ENCODE measurements around the gene NEURL1. TPM values are rescaled to one million over a fixed set of nuclear protein-coding genes. Genes with fewer than 3 reads are reported as not detected.

NEURL1 gene
- total RNA-seq, 1 experiment from 2014 or later, result 0.10 TPM

DNA sequence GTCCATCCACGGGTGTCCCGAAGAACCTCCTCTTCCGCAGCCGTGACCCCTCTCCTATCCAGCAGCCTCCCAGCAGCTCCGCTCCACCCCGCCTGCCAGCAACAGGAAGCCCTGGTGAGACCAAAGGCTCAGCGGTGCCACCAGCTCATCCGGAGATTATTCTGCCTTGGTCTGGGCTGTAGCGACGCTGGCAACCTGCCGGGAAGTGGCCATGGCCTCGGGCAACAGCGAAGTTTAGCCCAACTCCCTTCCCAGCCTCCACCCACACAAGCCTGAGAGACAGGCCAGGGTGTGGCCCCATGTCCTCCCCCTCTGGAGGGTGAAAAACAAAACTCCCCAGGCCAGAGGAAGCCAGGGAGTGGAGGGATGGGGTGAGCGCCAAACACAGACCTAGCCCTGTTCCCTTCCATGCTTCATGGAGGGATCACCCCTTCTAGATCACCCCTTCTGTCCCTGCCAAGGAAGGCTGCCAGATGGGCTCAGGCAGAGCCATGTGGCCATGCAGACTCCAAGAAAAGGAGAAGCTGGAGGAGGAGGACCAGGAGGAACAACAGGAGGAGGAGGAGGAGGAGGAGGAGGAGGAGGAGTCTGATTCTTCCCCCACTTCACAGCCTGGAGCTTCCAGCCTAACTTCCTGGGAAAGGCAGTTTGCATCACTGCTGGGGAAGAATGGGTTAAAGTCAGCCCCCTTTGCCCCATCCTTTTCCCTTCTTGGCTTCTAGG, 42.3 kb upstream of the NEURL1 start:
- POLR2A ChIA-PET, result interaction anchor here (0.7 kb wide), 1 partner anchor 291 kb away, joined by 4 read pairs; no protein-coding TSS in a partner anchor
- in situ Hi-C loops (cut with HindIII; ENCODE audit: low pct_unique_long_range_greater_than_20kb, low sequenced_read_pairs) (no loop called here), intact Hi-C loops (cut with micrococcal nuclease; ENCODE audit: unreplicated experiment) (no loop called here)
- Histone ChIP-seq H3K9me3 (ENCODE audit: control insufficient read depth, insufficient read depth, low read depth, low read length) (no peaks in the 10 kb centered on the region), H3K27ac (ENCODE audit: low read length) (peak overlapping the region; percentile 62), H3K4me1 (ENCODE audit: control insufficient read depth, insufficient read depth, low read length) (peaks cover 17% of the 10 kb centered on the region), H3K27me3 (ENCODE audit: control insufficient read depth, insufficient read depth, low read length) (no peaks in the 10 kb centered on the region), H3K4me3 (ENCODE audit: low read depth in 2 of 2, low read length in 2 of 2) (peak overlapping the region; percentile 34 to 46), H3K36me3 (ENCODE audit: control insufficient read depth, insufficient read depth, low read length) (peaks cover 5% of the 10 kb centered on the region; the same call in 1 of the 2 replicates)
- TF ChIP-seq SIN3A (IDR thresholded peaks at IDR 0.05; ENCODE audit: borderline replicate concordance, insufficient read depth, low read depth, low read length) (no peak), REST (IDR thresholded peaks at IDR 0.05; ENCODE audit: insufficient read depth in 1 of 2, low read depth in 2 of 2, low read length in 1 of 2) (no peak), CTCF (IDR thresholded peaks at IDR 0.05) (no peak), TCF7L2 (IDR thresholded peaks at IDR 0.05; ENCODE audit: low read depth, low read length) (peak; percentile 38; the same call in 1 of the 2 replicates), POLR2AphosphoS5 (IDR thresholded peaks at IDR 0.05; ENCODE audit: low read depth, low read length) (0 out of 2 replicates have a peak, but pooled peaks have one; percentile 44)
- CTCF ChIA-PET, result interaction anchor here (0.6 kb wide), 1 partner anchor 260 kb away, joined by 5 read pairs; no protein-coding TSS in a partner anchor
- ATAC-seq (peak; percentile 69), DNase-seq (ENCODE audit: low read depth, low spot score) (no peak)
- BruUV-seq (replicated peaks), result no TSS peak

- Histone ChIP-seq H3K4me3 (ENCODE audit: low read depth in 2 of 2, low read length in 2 of 2) (peak within 1 kb of the TSS; percentile 34 to 46), H3K27me3 (ENCODE audit: control insufficient read depth, insufficient read depth, low read length) (no peaks in the 10 kb centered on the region), H3K9me3 (ENCODE audit: control insufficient read depth, insufficient read depth, low read depth, low read length) (no peaks in the 10 kb centered on the region), H3K36me3 (ENCODE audit: control insufficient read depth, insufficient read depth, low read length) (peaks cover 5% of the 10 kb centered on the region; the same call in 1 of the 2 replicates), H3K4me1 (ENCODE audit: control insufficient read depth, insufficient read depth, low read length) (peaks cover 17% of the 10 kb centered on the region), H3K27ac (ENCODE audit: low read length) (peak within 1 kb of the TSS; percentile 62)
- ChIA-PET POLR2A (interaction anchor here (0.6 to 0.7 kb wide), 2 partner anchors 195 to 290 kb away, joined by 4 to 15 read pairs; no protein-coding TSS in a partner anchor), CTCF (no interaction called here)
- in situ Hi-C loops (cut with HindIII; ENCODE audit: low pct_unique_long_range_greater_than_20kb, low sequenced_read_pairs), result no loop called here
- BruUV-seq (replicated peaks), result no TSS peak
- no peak for TF ChIP-seq CTCF (IDR thresholded peaks at IDR 0.05)
- no peak for TF ChIP-seq TCF7L2 (IDR thresholded peaks at IDR 0.05; ENCODE audit: low read depth, low read length)
- TF ChIP-seq SIN3A (IDR thresholded peaks at IDR 0.05; ENCODE audit: borderline replicate concordance, insufficient read depth, low read depth, low read length), result no peak
- TF ChIP-seq REST (IDR thresholded peaks at IDR 0.05; ENCODE audit: insufficient read depth in 1 of 2, low read depth in 2 of 2, low read length in 1 of 2), result no peak
- TF ChIP-seq POLR2AphosphoS5 (IDR thresholded peaks at IDR 0.05; ENCODE audit: low read depth, low read length), result no peak
- no peak for DNase-seq (ENCODE audit: low read depth, low spot score)
- intact Hi-C loops (cut with micrococcal nuclease; ENCODE audit: unreplicated experiment), result no loop called here
- peak; percentile 63 for ATAC-seq
Measured at GRCh38 chr10:103451831-103452505, 41.5 kb upstream of the NEURL1 start, which contains the start of gene CALHM2. Gene CALHM2, minus strand, starts transcription at chr10:103452370. Its CDS starts 2,429 bp downstream, at chr10:103449941.
